HG03139 (cell line): ENCODE results near the gene TM2D3.

Source experiments
- ATAC-seq: cut with Tn5 transposase; IDR thresholded peaks from one replicate; pipeline ENCODE4 v1.9.1; 2021; ENCODE audit not compliant: unreplicated experiment

The TM2D3 gene

DNA sequence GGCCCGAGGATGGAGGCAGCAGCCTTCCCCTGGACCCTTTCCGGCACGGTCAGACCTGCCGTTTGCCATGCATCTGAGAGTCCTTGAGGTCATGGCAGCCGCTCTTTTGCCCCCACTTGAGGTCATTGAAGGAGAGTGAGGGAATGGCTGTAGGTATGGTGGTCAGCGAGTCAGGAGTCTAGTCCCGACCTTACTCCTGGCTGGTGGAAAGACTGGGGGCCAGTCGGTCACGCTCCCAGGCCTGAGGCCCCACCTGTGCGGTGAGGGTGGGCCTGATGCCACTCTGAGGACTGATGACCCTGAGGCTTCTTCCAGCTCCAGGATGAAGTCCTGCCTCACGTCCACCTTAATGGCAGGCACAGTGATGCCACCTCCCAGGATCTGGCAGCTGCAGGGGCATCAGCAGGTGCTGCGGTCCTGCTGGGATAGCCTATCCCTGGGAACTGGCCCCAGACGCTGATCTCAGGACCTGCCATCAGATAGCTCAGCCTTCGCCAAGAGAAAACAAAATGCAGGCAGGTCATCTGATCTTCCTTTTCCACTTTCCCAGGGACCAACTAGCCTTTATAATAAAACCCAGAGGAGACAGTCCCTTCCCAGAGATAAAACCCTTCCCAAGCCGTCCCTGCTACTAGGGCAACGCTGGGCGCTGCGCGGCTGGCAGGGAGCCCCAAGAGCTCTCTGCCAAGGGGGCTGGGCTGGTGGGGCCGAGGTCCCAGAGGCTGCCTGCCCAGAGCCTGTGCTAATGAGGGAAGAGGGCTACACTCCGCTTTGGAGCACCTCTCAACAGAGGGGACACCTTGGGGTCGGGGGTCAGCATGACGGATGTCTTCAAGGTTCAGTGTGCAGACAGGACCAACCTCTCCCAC, 42.2 kb downstream of the TM2D3 start:
- ATAC-seq: no peak

DNA sequence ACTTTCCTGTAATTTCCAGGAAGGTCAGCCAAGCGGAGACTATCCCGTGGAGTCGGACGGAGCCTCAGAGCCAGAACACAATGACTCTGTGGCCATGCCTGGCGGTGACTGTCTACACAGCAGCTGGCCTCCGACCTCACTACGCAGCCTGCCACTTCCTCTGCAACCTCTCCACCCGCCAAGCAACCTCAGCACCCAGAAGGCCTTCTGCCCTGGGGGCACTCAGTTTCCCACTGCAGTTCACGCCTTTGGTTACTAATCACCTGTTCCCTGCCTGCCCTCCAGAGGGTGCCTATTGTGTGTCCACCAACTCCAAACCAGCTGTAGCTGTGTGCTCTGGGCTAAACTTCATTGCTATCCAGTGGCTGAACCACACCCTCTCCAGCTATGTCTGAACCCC, 44.0 kb downstream of the TM2D3 start:
- ATAC-seq: no peak

DNA sequence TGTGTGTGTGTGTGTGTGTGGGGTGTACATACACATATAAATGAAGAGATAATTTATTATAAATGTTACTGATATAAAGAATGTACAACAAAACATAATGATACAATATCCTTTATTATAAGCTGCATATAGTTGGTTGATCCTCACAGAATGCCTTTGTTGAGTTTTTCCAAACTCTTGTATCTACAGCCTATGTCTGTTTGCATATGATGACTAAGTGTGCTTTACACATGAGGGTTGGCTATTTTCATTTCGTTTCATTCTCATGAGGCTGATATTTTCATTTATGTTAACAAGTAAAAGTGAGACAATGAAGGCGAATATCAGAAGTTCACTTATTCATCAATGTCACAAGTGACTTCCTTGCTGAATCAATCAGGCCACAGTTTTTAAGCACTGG, 45.1 kb downstream of the TM2D3 start:
- ATAC-seq: no peak

DNA sequence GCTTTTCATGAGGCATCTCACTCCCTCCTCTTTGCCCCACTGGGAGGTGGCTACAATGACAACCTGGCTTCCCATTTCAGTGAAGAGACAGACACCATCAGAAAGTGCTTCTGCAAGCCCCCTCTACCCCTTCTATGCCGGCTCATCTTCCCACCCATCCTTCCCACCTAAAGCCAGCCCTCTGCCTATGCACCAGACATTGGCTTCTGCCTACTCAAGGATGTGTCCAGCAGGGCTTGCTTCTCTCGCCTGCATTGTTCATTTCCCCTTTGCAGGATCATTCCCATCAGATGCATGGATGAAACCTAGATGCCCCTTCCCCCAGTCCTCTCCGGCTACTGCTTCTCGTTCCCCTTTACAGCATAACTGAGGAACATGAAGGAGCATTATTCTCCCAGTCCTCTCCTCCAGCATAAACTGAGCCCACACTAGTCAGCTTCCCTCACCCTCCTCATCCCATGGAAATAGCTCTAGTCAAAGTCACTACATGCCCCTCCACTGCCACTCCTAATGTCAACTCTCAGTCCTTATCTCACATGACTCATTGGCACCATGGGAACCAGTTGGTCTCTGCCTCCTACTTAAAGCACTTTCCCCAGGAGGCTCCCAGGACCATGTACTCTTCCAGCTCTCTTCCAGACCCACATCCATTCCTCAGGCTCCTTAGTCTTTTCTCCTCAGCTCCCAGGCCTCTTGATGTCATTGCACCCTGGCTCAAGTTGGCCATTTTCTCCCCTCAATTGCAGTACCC, 47.9 kb downstream of the TM2D3 start:
- ATAC-seq: no peak

DNA sequence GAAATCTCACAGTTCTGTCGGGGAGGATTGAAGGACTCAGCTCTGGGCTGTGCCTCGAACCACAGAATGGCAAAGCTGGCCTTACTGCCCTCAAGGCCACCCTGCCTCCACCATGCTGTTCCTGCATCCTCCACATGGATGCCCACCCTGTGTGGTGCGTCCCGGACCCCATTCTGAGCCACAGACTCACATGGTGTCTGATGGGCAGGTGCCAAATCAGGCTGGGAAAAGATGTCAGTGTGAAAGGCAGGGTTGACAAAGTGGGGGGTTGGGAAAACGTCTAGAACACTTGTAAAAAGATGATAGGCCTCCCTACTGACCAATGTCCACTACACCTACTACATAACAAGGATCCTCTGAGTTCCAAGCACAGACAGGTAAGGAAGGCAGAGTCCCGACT, 49.4 kb downstream of the TM2D3 start:
- ATAC-seq: no peak

- ATAC-seq: no peak
These were observed 52.1 kb downstream of the TM2D3 start for GRCh38 chr15:101600035-101600434.

- ATAC-seq: no peak
These were observed 53.1 kb downstream of the TM2D3 start for GRCh38 chr15:101599091-101599490.

GRCh38 chr15:101597360-101597928, 54.7 kb downstream of the TM2D3 start:
- no peak for ATAC-seq

DNA sequence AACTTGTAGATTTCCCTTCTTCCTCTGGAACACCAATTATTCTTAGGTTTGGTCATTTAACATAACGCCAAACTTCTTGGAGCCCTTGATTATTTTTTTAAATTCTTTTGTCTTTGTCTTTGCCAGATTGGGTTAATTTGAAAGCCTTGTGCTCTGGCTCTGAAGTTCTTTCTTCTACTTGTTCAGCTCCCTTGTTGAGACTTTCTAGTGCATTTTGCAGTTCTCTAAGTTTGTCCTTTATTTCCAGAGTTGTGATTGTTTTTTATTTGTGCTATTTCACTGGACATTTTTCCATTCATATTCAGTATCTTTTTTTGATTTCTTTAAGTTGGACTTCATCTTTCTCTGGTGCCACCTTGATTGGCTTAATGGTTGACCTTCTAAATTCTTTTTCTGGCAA, 55.5 kb downstream of the TM2D3 start:
- ATAC-seq: no peak
